SIG-M5 treated with dmso at 0.1 percent for 504 hours (cell line): ENCODE data around the gene CD8A.

ENCODE experiments used
- DNase-seq: peaks from one replicate; lab custom pipeline; 2025; ENCODE audit not compliant: unreplicated experiment; lab: John Stamatoyannopoulos, UW

CD8A gene

DNA sequence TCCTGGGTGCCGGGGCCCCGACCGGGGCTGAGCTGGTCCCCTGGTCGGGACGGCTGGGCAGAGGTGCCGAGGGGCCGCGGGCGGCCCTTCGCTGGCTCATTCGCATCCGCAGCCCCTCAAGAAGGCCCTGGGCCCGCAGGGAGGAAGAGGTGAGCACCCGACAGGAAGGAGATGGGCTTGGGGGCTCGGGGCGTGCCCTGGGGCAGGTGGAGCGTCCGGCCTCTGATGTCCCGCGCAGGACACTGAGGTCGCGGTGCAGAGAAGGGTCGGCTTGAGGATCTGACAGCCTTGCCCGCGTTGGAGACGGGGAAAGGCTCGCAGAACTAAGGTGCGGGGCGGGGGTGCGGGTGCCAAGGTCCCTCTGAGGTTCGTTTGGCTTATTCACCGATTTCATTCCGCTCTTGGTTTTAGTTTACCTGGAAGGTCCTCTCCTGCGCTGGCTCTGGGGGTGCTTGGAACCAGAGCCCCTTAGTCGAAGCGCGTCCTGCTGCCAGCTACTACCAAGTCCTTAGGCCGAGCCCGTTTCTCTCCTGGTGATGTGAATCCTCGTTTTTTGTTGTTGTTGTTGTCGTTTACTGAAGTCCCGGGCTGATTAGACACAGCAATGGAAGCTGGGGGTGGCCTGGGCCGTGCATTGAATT, 18.9 kb upstream of the CD8A start:
- no peak for DNase-seq

GRCh38 chr2:86808315-86809161, 17.8 kb upstream of the CD8A start:
- DNase-seq = peak; percentile 84

GRCh38 chr2:86807468-86808275, 17.0 kb upstream of the CD8A start:
- peak; percentile 23 for DNase-seq

GRCh38 chr2:86807133-86807467, 16.4 kb upstream of the CD8A start:
- DNase-seq = no peak

- DNase-seq = no peak
These were observed 15.5 kb upstream of the CD8A start for GRCh38 chr2:86806059-86806857.

DNA sequence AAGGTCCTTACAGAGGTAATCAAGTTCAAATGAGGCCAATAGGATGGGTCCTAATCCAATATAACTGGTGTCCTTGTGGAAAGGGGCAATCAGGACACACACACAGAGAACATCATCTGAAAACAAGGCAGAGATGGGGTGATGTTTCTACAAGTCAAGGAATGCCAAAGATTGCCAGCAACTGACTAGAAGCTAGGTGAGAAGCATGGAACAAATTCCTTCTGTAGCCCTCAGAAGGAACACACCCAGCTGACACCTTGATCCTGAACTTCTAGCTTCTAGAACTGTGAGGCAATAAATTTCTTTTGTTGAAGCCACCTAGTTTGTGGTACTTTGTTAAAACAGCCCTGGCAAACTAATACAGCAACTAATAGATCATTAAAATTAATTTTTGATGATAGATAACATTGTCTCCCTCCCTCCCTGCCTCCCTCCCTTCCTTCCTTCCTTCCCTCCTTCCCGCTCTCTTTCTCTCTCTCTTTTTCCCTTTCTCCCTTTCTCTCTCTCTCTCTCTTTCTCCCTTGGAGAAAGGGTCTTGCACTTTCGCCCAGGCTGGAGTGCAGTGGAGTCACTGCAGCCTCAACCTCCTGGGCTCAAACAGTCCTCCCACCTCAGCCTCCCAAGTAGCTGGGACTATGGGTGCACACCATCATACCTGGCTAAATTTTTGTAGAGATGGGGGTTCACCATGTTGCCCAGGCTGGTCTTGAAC, 10.3 kb upstream of the CD8A start:
- DNase-seq = no peak

GRCh38 chr2:86794861-86795260, 4.1 kb upstream of the CD8A start:
- no peak for DNase-seq

DNA sequence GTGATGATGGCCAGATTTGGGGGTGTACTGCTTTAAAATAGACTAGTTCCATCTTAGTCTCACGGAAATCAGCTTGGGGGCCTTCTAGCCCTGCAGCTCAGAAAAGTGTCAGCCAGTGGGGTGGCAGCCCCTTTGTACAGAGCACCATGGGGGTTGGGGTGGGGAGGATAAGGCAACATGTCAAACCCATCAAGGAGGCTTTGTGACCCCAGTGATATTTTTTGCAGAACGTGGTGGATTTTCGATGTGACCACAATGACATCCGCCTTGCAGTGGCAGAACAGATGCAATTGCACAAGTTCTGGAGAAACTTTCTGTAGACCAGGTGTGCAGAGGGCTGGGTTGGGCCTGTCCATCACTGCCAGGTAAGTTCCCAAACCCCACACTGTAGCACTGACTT, 3.0 kb upstream of the CD8A start:
- DNase-seq = no peak

GRCh38 chr2:86791573-86791972, 860 bp upstream of the CD8A start:
- no peak for DNase-seq

GRCh38 chr2:86790134-86790675, 508 bp downstream of the CD8A start:
- no peak for DNase-seq

GRCh38 chr2:86789687-86790133, 1.0 kb downstream of the CD8A start:
- DNase-seq = no peak

DNA sequence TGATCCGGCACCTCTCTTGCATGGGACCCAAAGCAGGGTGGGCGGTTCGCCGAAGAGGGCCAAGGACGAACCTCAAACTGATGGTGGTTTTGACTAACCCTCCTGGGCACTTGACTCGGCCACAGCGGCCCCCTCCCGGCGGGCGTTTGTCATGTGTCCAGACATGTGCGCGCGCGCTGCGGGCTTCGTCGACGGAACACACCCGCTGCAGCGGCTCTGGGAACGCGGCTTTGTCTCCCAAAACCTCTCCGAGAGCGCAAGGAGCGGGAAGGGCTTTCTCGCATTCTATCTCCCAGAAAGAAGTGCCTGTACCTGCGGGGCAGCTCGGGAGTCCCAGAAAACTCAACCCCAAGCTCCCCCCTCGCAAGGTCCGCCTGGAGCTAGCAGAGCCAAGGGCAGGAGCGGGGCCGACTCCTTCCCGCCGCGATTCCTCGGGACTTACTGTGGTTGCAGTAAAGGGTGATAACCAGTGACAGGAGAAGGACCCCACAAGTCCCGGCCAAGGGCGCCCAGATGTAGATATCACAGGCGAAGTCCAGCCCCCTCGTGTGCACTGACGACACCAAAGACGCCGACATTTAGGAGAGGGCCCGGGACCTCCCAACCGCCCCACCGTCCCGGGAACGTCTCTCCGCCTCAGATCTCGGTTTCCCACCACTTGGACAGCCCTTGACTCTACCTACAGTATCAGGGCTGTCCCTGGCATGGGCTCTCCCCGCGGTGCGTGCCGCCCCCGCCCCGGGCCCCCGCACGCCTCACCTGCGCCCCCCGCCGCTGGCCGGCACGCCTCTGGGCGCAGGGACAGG, 1.6 kb downstream of the CD8A start:
- DNase-seq = no peak

GRCh38 chr2:86788165-86788564, 2.5 kb downstream of the CD8A start:
- DNase-seq = no peak

DNA sequence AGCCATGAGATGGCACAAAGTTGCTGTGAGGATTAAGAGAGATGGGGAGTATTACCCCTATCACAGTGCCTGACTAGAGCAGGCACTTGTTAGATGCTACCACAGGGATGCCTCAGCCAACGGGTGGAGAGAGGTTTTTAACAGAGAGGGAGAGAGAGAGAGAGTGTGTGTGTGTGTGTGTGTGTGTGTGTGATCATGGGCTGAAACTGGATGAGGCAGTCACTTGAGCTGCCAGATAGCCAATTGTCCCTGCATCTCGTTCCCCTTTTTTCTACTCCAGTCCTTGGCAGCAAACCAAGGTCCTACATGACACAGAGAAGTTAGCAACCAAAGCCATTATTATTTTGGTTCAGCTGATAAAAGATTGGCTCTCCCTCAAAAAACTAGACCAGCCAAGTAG, 3.0 kb downstream of the CD8A start:
- DNase-seq = peak; percentile 12

GRCh38 chr2:86786001-86786536, 4.6 kb downstream of the CD8A start:
- no peak for DNase-seq

DNA sequence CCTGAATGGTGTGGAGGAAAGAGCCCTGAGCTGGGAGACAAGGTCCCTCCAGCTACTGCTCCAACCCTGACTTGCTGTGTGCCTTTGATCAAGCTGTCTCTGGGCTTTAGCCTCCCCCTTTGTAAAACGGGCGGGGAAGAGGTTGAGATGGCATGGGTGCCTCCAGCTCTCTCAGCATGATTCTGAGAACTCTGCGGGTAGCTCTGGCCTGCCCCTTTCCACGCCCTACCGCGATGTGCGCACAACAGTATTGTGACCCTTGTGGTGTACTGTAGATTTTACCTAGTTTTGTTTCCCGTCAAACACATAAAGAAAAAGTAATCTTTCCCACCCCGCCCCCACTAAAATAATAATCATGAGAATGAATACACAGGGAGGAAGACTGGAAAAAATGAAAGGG, 5.3 kb downstream of the CD8A start:
- no peak for DNase-seq

GRCh38 chr2:86783615-86784339, 6.9 kb downstream of the CD8A start:
- peak; percentile 24 for DNase-seq

- no peak for DNase-seq
These were observed 8.0 kb downstream of the CD8A start for GRCh38 chr2:86782748-86783147.
